Coronary artery (tissue), 2 donors: Measurements from ENCODE around the gene MGARP.
"Not testable (repeated sequence)": the region's sequence is repeated elsewhere in the genome, so short reads cannot be mapped to it uniquely, and the experiment has no call there.

Experiments used
- DNase-seq: peaks from one replicate; pipeline ENCODE4 v3.0.0-alpha.2; 2017; ENCODE audit warnings: low spot score
- H3K27ac ChIP-seq, 2 donors: fragments of 200-600 bp; sonication (generic); one replicate each; pipeline ENCODE4 v1.5.1; 2016 to 2019
- H3K4me3 ChIP-seq: fragments of 200-600 bp; sonication (generic); 2 replicates; pipeline ENCODE4 v1.5.1; 2016; ENCODE audit warnings: mild to moderate bottlenecking, moderate library complexity
- TF ChIP-seq, protein P1 (sequence below): fragments of 200-600 bp; sonication (generic); IDR thresholded peaks from one replicate; pipeline ENCODE4 v1.5.1; 2019; ENCODE audit warnings: antibody characterized with exemption

The MGARP gene

DNA sequence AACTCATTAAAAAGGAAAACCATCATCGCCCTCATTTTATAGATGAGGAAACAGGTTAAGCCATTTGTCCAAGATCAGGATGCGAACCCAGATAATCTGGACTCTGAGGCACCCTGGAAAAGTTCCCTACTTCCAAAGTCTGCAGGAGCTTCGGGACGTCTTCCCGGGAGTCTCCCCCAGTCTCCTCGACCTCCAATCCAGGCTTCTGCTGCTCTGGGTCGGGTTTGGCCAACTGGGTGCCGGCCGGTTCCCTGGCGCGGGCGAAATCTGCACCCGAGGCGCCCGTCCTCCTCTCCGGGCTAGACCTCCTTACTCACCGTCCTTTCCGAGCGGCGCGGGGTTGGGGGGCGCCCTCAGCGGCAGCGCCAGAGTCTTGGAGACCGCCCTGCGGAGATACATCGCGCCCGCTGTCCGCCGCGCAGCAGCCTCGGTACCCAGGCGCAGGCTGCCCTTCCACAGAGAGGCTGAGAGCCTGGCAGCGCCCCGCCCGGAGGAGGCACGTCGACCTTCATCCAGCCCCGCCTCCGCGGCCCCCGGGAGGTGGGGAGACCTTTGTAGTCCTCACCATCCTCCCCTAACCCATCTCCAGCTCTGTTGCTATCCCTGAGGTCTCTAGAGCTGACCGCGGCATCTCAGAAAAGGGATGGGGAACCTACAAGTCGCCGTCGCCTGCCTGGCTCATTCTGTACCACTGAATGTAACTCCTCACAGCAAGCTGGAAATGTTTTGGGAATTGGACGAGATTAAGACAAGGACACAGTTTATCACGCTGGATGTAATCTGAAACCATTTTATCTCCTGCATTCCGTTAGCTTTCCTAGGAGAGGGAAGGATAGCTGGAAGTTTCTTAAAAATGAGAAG is at the start of gene MGARP:
Gene MGARP, minus strand, starts transcription at position 466 of the 861 bp plus-strand sequence. Its CDS starts 67 bp downstream, at position 399.
- TF ChIP-seq, protein P1, sequence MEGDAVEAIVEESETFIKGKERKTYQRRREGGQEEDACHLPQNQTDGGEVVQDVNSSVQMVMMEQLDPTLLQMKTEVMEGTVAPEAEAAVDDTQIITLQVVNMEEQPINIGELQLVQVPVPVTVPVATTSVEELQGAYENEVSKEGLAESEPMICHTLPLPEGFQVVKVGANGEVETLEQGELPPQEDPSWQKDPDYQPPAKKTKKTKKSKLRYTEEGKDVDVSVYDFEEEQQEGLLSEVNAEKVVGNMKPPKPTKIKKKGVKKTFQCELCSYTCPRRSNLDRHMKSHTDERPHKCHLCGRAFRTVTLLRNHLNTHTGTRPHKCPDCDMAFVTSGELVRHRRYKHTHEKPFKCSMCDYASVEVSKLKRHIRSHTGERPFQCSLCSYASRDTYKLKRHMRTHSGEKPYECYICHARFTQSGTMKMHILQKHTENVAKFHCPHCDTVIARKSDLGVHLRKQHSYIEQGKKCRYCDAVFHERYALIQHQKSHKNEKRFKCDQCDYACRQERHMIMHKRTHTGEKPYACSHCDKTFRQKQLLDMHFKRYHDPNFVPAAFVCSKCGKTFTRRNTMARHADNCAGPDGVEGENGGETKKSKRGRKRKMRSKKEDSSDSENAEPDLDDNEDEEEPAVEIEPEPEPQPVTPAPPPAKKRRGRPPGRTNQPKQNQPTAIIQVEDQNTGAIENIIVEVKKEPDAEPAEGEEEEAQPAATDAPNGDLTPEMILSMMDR: no peak
- DNase-seq: no peak
- no peak within 1 kb of the TSS for H3K27ac ChIP-seq
- peak within 1 kb of the TSS; percentile 75 for H3K4me3 ChIP-seq

DNA sequence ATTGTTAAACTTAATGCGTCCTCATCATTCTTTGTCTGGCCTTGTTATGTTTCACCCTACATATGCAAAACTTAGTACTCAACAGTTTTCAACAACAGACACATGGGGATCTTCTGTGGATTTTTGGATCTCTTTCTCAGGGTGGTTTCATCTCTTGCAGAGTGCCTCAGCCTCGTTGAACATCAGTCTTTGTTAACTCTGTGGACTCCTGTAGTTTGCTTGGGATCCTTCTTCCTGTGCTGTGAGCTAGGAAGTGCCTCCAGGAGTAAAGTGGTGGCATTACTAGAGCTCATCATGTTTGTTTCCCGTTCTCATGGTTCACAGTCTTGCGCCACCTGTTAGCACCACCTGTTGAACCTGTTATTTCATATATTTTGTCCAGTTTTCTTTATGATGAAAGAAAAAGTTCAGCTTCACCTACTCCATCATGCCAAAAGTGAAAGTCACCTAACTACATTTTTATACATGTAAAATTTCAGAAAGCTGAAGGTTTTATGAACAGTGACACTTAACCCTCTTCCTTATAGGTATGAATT is 49.7 kb upstream of the MGARP start:
- TF ChIP-seq, protein P1: no peak
- H3K27ac ChIP-seq: no peak overlapping the region
- no peak for DNase-seq
- H3K4me3 ChIP-seq: no peak overlapping the region

- no peak overlapping the region for H3K4me3 ChIP-seq
- no peak overlapping the region for H3K27ac ChIP-seq
- TF ChIP-seq, protein P1: no peak
- DNase-seq: no peak
Measured at GRCh38 chr4:139324620-139325019, 44.6 kb upstream of the MGARP start.

DNA sequence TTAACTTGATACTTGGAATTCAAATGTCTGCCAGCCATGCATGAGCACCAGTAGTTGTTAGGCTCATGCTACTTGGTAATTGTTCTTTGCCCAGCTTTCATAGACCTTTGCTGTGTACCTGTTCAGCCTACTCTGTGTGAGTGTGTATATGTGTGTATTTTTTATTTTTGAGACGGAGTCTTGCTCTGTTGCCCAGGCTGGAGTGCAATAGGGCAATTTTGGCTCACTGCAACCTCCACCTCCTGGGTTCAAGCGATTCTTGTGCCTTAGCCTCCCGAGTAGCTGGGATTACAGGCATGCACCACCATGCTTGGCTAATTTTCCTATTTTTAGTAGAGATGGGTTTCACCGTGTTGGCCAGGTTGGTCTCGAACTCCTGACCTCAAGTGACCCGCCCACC is 42.5 kb upstream of the MGARP start:
- DNase-seq: not testable (repeated sequence)

DNA sequence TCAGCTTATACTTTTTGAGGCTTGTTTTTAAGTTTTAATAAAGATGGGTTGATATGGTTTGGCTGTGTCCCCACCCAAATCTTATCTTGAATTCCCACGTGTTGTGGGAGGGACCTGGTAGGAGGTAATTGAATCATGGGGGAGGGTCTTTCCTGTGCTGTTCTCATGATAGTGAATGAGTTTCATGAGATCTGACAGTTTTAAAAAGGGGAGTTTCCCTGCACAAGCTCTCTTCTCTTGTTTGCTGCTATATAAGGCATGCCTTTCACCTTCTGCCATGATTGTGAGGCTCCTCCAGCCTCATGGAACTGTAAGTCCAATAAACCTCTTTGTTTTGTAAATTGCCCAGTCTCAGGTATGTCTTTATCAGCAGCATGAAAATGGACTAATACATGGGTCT is 42.0 kb upstream of the MGARP start:
- H3K4me3 ChIP-seq, H3K27ac ChIP-seq, DNase-seq: not testable (repeated sequence)

More for the DNA sequence above, 42.5 kb upstream of the MGARP start:
- H3K27ac ChIP-seq, H3K4me3 ChIP-seq: not testable (repeated sequence)

GRCh38 chr4:139319571-139319970 is 39.5 kb upstream of the MGARP start:
- H3K27ac ChIP-seq: no peak overlapping the region
- no peak for DNase-seq
- H3K4me3 ChIP-seq: no peak overlapping the region
- TF ChIP-seq, protein P1: no peak

- TF ChIP-seq, protein P1: no peak
- no peak overlapping the region for H3K27ac ChIP-seq
- no peak for DNase-seq
- no peak overlapping the region for H3K4me3 ChIP-seq
Measured at GRCh38 chr4:139317635-139318034, 37.6 kb upstream of the MGARP start.

- TF ChIP-seq, protein P1: no peak
- no peak for DNase-seq
- Histone ChIP-seq H3K27ac (no peak overlapping the region), H3K4me3 (no peak overlapping the region)
Measured at GRCh38 chr4:139316733-139317132, 36.7 kb upstream of the MGARP start.
